Right lobe of liver (tissue), 4 donors: Measurements from ENCODE around the gene DOCK10.

Experiments used
- POLR2A ChIP-seq: fragments of 450-650 bp; IDR thresholded peaks from one replicate; pipeline ENCODE4 v1.6.1; 2017; ENCODE audit warnings: antibody characterized with exemption, mild to moderate bottlenecking
- TF ChIP-seq, protein P1 (sequence below), 4 donors: fragments of 200-600 bp in 3 of 4; fragments of 450-650 bp in 1 of 4; IDR thresholded peaks; one replicate each; pipeline versions ENCODE4 v1.5.1 to v1.8.0; 2016 to 2022; ENCODE audit warnings: antibody characterized with exemption in 4 of 4, mild to moderate bottlenecking in 2 of 4
- donor health status: DM: no; HTN: no; CAD: no.
- donor health status: DM: no; HTN: no; CAD: no.
- donor health status: DM: no; HTN: yes; CAD: no.

DNA sequence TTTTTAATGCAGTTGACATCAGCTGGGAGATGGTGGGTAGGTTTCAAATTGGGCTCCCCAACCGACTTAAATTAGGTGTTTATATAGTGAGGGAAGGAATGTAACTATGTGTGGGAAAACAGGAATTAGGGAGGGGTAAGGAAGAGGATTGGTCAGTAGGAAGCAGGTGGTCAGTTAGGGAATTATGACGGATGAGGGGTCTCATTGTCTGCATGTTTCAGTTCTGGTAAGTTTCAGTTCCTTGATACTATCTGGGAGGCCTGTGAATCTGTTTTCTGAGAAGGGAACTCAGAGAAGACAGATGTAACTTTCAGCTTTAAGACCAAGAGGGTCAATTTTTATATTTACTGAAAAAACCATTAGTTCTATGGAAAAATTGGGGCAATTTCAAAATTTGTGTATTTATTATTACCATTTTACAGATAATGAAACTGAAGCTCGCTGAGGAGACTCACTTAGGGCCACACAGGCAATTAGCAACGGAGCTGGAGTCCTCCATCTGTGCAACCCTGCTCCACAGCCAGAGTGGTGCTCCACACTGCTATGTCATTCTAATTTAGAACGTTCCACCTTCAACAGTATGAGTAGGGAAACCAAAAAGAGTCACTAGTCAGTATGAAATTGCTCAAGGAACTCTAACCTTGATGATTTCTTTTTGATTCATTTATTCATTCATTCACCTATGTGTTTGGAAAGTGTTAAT is 290.1 kb downstream of the DOCK10 start:
- TF ChIP-seq, protein P1, sequence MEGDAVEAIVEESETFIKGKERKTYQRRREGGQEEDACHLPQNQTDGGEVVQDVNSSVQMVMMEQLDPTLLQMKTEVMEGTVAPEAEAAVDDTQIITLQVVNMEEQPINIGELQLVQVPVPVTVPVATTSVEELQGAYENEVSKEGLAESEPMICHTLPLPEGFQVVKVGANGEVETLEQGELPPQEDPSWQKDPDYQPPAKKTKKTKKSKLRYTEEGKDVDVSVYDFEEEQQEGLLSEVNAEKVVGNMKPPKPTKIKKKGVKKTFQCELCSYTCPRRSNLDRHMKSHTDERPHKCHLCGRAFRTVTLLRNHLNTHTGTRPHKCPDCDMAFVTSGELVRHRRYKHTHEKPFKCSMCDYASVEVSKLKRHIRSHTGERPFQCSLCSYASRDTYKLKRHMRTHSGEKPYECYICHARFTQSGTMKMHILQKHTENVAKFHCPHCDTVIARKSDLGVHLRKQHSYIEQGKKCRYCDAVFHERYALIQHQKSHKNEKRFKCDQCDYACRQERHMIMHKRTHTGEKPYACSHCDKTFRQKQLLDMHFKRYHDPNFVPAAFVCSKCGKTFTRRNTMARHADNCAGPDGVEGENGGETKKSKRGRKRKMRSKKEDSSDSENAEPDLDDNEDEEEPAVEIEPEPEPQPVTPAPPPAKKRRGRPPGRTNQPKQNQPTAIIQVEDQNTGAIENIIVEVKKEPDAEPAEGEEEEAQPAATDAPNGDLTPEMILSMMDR (IDR thresholded peaks at IDR 0.05), result no peak
- TF ChIP-seq POLR2A, result no peak
